GM21423 (cell line): ENCODE data around the gene CCT7.
A peak's percentile ranks its signal among the peaks of the same experiment; 100 is the strongest.
"Not testable (repeated sequence)": the region's sequence is repeated elsewhere in the genome, so short reads cannot be mapped to it uniquely, and the experiment has no call there.

Experiments used
- ATAC-seq: cut with Tn5 transposase; IDR thresholded peaks from one replicate; pipeline ENCODE4 v1.9.1; 2021; ENCODE audit warnings: mild to moderate bottlenecking, moderate library complexity; ENCODE audit not compliant: unreplicated experiment

The CCT7 gene

DNA sequence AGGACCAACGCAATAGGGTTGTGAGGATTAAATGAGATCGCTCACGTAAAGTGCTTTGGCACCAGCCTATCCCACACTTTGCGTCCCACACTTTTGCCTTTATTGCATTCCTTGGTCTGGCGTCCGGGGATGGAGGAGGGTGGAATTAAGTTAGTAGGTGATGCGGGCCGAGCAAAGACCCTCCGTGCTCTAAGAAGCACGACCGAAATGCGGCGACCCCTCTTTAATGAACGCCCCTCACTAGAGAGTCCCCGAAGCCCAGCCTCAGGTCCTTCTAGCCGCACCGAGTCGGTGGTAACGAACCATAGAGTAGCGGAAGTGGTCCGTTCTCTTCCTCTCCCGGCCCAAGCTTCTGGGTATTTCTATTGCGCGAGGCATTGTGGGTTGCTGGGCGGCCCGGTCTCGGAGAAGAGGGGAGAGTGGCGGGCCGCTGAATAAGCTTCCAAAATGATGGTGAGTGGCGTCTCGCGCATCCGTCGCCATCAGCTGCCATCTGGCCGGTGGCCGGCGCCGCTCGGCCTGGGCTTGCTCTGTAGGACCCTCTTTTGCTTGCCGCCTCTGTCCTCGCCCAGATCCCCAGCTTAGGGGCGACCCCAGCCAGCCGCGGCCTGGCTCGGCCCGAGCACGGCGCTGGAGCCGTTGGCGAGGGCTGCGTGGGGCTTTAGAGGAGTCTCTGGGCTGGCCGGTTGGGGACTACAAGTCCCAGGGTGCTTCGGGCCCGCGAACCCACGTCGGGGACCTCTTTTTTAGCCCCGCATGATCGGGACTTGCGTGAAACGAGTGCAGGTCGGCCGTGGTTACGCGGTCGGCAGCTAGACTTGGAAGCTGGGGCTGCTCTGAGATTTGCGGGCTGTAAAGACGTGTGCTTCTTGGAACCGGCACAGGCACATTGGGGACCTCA, at the start of gene CCT7:
CCT7 (plus strand) TSS at position 377 of the 901 bp plus-strand sequence; CDS start at position 448, 71 bp downstream.
- ATAC-seq = peak; percentile 62

DNA sequence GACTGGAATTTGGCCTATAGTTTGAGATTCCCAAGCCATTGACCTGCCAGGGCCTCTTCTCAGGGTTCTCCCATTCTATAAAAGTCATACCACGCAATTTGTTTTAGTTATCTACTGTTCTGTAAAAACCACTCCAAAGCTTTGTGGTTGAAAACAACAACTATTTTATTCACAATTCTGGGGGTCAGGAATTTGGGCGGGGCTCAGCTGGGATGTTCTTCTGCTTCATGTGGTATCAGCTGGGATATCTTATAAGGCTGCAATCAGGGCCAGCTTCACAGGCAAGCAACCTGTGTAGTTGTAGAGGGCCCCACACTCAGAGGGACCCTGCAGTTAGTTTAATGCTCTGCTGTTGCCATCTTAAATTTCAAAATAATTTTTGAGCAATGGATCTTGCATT, 48.1 kb upstream of the CCT7 start:
- no peak for ATAC-seq

DNA sequence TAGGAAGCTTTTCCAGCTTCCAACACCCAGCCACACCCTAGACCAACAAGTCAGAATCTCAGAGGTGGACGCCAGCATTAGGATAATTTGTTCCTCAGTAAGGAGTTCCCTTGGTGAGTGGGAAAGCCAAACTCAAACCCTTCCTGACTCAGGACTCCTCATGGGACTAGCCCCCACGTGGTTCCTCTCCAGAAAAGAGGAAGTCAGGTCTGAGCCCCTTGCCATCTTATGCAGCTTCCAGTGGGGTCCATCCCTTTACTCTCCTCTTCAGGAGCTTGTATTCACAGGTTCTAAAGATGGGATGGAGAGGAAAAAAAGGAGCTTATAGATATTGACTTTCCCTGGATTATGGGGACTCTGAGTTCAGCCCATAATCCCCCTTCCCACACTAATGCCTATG, 46.6 kb upstream of the CCT7 start:
- ATAC-seq = no peak

DNA sequence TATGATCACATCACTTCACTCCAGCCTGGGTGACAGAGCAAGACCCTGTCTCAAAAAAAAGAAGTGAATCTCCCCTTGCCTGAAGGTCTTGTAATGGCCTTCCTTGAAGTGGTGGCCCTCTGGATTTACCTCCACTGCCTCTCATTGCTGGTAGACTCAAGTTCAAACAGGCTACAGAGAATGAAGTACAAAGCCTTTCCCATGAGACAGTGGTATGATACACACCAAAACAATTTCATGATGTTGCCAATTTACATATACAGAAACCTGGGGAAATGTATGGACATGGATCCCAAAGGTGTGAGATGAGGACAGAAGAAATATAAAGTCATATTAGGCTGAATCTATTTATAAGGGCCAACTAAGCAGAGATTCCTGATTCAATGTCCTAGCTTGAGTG, 36.5 kb upstream of the CCT7 start:
- ATAC-seq = no peak

DNA sequence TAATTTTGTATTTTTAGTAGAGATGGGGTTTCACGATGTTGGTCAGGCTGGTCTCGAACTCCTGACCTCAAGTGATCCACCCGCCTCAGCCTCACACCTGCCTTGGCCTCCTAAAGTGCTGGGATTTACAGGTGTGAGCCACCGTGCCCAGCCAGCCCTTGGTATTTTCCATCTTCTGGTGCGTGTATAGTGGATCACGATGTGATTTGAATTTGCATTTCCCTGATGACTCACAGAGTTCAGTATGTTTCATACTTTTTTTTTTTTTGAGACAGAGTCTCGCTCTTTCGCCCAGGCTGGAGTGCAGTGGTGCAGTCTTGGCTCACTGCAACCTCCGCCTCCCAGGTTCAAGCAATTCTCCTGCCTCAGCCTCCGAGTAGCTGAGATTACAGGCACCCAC, 33.8 kb upstream of the CCT7 start:
- ATAC-seq = not testable (repeated sequence)

DNA sequence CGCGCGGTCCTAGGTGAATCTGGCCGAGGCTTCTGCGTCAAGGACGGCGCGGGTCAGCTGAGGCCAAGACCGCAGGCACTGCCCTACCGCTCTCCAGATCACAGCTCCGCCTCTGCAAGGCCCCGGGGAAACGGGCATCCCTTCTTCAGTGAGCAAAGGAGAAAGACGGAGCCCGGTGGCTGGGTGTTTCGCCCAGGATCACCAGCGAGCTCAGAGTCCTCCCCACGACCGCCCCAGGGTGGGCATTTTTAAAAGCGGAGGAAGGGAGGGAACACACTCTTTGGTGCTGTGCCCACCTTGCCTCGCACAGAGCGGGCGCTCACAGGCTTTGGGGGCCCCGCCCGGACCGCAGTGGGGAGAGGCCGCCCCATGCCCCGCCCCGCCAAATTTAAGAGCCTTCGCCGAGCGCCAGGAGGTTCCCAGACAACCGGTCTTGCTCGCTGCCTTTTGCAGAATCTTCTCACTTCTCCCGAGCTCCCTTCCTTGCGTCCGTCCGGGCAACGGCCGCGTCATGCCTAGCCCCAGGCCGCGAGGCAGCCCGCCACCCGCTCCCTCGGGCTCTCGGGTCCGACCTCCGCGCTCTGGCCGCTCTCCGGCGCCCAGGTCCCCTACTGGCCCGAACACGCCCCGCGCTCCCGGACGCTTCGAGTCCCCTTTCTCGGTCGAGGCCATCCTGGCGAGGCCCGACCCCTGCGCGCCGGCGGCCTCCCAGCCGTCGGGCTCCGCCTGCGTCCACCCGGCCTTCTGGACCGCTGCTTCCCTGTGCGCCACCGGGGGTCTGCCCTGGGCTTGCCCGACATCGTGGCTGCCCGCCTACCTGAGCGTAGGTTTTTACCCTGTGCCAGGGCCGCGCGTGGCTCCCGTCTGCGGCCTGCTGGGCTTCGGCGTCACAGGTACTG, 31.7 kb upstream of the CCT7 start, which contains the start of gene NOTO:
NOTO (plus strand) TSS at position 419 of the 899 bp plus-strand sequence; CDS start at position 512, 93 bp downstream.
- no peak for ATAC-seq

DNA sequence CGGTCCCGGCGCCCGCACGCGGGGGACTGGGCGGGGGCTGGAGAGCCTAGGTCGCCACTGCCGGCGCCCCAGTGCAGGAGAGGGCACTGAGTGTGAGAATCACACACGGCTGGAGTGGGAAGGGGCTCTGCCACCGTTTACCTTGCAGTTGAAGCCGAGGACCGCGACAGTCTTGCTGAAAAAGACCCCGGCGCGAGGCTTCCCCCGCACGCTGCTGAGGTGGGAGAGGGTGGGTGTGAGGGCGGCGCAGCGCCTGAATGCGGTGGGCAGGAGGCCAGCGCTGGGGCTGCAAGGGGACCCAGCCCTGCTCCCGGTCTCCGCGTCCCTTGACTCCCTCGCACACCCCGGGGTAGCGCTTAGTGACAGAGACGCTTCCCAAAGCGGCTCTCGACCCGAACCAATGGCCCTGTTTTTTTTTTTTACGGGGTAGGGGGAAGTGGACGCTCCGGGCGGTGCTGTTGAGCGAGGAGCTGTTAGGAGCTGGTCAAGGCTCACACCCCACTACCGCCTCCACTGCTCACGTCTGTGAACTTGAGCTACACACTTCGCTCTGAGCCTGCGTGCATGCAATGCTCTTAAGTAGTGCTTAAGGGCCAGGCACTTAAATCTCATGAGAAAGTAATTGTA, 30.9 kb upstream of the CCT7 start:
- ATAC-seq = no peak

DNA sequence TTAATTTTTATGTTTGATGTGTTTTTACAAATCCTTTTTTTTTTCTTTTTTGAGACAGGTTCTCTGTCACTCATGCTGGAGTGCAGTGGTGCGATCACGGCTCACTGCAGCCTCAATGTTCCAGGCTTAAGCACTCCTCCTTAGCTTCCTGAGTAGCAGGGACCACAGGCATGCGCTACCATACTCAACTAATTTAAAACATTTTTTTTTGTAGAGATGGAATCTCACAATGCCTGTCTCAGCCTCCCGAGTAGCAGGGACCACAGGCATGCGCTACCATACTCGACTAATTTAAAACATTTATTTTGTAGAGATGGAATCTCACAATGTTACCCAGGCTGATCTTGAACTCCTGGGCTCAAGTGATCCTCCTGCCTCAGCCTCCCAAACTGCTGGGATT, 28.5 kb upstream of the CCT7 start:
- no peak for ATAC-seq

DNA sequence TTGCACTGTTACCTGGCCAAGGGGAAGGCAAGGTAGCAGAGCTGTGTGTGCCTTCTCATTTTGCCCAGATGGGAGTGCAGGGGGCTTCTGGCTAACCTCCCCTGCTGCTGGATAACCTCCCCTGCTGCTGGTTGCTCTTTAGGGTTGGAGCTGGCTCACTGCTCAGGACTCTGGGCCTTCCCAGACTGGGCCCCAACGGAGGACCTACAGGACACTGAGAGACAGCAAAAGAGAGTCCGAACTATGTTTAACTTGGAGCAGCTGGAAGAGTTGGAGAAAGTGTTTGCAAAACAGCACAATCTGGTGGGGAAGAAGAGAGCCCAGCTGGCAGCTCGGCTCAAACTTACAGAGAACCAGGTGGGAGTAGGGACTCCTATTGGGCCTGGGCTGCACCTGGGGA, 25.9 kb upstream of the CCT7 start:
- ATAC-seq = no peak

DNA sequence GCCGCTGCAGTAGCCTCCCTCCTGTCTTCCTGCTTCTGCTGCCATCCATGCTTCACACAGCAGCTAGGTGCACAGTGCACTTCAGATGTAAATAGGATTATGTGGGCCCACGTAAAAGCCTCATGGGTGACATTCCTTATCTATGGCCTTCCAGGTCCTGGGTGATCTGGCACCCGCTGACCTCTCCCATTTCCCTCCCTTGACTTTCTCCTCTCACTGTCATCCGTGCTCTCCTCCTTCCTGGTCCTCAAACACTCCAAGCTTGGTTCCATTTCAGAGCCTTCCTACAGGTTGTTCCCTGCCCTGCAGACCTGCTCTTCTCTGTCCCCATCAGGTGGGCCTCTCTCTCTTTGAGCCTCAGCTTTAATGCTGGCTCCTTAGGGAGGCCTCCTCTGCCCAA, 24.1 kb upstream of the CCT7 start:
- no peak for ATAC-seq

DNA sequence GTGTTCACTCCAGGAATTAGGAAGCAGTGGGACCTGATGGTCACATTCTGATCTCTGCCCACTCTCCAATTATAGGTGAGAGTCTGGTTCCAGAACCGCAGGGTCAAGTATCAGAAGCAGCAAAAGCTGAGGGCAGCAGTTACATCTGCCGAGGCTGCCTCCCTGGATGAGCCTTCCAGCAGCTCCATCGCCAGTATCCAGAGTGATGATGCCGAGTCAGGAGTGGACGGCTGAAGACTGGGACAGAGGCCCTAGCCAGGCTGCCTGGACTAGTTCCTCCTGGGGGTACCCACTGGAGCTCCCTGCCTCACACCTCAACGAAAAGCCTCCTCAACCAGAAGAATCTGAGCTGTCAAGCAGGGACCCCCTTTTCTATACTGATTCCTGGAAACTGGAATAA, 23.4 kb upstream of the CCT7 start:
- no peak for ATAC-seq

DNA sequence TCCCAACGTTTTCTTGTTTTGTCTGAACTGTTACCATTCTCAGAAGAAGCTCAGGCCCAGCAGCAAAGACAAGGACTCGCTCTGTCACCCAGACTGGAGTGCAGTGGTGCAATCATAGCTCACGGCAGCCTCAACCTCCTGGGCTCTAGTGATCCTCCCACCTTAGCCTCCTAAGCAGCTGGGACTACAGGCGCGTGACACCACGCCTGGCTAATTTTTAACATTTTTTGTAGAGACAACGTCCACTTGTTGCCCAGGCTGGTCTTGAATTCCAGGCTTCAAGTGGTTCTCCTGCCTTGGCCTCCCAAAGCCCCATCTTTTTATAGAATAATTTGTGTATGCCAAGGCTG, 22.0 kb upstream of the CCT7 start:
- no peak for ATAC-seq

DNA sequence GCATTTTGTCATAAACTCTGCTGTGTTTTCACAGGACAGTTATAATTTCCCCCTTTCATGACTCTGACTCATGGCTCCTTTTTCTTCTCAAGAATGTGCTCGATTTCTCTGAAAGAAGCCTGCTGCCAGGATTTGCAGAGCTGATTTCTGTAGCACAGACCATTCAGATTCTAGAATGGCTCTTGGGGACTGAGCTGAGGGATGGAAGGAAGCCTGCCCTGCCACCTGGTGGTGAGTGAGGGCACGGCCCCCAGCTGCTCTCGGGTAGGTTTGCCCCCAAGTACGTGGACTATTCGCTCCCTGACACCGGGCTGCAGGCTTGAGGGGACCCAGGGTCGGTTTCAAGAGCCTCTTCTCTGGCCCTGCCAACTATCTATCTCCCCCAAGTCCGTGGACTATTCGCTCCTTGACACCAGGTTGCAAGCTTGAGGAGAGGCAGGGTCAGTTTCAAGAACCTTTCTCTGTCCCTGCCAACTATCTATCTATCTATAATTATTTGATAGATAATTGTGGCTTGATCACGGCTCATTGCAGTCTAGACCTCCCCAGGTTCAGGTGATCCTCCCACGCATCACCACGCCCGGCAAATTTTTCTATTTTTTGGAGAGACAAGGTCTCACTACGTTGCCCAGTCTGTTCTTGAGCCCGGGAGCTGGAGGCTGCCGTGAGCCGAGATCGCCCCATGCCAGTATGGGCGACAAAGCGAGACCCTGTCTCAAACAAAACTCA, 21.5 kb upstream of the CCT7 start:
- peak; percentile 64 for ATAC-seq

DNA sequence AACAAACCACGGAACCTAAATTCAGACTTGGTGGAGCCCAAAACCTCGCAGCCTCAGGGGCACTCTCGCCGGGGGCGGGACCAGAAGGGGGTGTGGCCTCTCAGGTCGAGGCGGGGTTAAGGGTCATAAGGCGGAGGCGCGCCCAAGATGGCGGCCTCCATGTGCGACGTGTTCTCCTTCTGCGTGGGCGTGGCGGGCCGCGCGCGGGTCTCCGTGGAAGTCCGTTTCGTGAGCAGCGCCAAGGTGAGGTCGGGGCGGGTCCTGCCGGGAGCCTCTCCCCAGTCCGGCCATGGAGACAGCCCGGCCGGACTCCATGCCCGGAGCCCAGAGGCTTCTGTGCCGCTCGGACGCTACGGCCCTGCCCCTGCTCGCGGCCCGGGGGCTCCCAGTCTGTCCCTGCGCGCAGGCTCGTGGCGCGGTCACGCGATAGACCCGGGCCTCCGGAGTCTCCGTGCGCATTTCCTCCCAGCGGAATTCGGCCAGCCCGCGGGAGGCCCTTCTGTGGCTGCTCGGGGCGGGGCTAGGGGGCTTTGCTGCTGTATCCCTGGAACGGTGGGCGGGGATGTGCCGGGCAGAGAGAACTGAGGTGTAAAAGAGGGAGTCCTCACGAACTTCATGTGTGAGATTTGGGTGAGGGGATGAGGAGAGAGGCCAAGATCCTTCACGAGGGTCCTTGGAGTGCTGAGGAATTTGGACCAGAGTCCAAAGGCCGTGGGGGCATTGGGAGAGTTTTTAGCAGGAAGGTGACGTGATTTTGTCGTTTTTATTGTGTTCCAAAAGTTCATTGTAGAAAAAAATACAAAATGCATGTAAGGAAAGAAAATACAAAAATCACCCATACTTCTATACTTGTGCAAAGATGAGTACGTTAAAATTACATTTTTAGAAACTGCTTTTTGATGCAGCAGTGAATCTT, 19.7 kb upstream of the CCT7 start, which contains the start of gene SMYD5:
SMYD5 (plus strand) TSS at position 126 of the 916 bp plus-strand sequence; CDS start at position 148, 22 bp downstream.
- ATAC-seq = peak; percentile 90

DNA sequence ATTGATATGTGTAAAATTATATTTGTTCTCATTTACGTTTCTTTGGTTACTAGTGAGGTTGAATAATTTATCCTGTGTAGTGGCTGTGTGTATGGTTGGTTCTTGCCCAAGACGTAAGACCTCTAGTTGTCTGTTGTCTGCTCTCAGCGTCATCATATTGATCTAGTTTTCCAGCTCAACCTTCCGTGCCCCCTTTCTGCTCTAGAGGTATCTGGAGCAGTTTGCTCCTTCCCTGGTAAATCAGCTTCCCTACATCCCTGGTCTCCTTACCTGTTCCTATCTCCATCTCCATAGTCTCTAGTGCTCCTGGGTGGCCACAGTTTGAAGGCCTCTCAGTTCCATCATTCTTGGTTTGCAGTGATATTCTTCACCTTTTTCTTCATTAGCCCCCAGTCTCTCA, 18.9 kb upstream of the CCT7 start:
- ATAC-seq = no peak

DNA sequence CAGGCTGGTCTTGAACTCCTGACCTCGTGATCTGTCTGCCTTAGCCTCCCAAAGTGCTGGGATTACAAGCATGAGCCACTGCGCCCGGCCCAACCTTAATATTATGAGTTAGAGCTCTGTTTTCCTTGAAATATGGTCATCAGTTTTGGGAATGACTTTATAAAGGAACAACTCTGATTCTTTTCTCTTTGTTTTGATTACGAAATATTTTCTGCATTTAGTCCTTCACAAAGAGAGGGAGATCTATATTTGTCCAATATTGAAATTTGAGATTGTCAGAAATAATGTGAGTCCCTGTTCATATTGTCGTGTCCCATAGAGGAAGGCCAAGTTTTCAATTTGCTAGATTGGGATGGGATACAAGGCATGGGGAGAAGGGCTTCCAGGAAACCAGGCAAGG, 16.9 kb upstream of the CCT7 start:
- ATAC-seq = no peak

DNA sequence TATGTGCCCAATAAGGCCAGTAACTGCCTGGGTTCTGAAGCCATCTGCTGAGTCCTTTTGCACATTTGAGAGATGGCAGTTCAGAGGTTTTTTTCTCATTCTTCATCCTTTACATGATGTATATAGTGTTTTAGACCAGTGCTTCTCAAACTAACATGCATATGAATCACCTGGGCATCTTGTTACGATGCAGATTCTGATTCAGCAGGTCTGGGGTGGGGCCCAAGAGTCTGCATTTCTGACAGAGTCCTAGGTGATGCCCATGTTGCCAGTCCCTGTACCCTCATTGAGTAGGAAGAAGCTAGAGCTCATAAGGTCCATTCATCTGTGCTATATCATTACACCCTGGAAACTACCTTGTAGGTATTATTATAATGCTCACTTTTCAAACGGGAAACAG, 16.3 kb upstream of the CCT7 start:
- no peak for ATAC-seq

DNA sequence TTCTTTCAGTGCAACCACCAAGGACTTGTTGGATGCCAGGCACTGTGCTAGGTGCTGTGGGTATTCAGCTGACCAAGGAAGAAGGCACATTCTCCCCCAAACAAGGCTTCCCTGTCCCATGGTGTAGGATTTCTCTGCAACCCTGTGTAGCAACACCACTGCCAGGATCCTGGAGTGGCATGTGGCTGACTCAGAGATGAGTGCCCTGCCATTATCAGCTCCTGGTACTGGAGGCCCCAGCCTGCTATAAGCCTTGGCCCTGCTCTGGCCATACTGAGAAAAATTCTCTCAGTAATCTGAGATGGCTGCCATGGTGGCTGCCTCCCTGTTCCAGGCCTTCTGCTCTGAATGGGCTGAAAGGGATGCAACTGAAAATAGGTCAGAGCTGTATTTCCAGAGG, 15.8 kb upstream of the CCT7 start:
- ATAC-seq = no peak

DNA sequence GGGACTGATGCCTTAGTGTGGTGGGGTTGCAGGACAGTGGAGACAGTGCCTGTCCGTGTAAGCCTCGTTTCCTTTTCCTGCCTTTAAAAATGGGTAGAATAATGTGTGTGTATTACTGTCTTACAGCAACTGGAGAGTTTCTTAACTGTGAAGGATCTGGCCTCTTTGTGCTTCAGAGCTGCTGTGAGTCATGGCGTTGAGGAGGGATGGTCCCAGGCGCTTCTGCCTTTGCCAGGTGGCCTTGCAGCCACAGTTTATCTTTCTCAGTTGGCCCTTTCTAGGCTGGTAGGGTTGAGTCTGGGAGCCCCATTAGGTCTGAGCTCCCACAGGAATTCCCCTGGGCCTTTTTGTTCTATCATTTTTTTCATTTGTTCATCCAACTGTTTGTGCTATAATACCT, 10.3 kb upstream of the CCT7 start:
- no peak for ATAC-seq
